Endothelial cell of umbilical vein (primary cell): ENCODE data around the gene CENPK. TPM values are rescaled to one million over a fixed set of nuclear protein-coding genes. Genes with fewer than 3 reads are reported as not detected.

Experiments
- BruUV-seq: library from RNA; stranded (reverse); fragments of 400-500 nt; replicated peaks from 2 replicates; lab custom pipeline; 2021; lab: Mats Ljungman, UMichigan
- CTCF ChIA-PET: fragments of 300-600, 350-600 bp; sonication (Branson Sonifier 250); formaldehyde crosslinking; loops from one replicate; lab custom pipeline; 2021; ENCODE audit warnings: antibody characterized with exemption, inconsistent platforms; lab: Charles Lee
- POLR2A ChIA-PET: fragments of 300-600, 350-600 bp; sonication (Branson Sonifier 250); formaldehyde crosslinking; loops from one replicate; lab custom pipeline; 2021; ENCODE audit warnings: antibody characterized with exemption, inconsistent platforms; lab: Charles Lee
- DNase-seq: peaks from one replicate; pipeline ENCODE4 v3.0.0-alpha.2; 2011; ENCODE audit warnings: low read depth, low spot score
- FAIRE-seq: peaks from 2 replicates; lab custom pipeline; 2011; peaks lifted over from hg19 to GRCh38; lab: Jason Lieb, UNC
- H2AFZ ChIP-seq: 2 replicates; pipeline ENCODE4 v1.6.0; 2012; ENCODE audit warnings: low read depth, low read length, control low read depth, inconsistent platforms
- H3K27ac ChIP-seq: 2 replicates; pipeline ENCODE4 v1.5.1; 2011; ENCODE audit warnings: low read depth, mild to moderate bottlenecking, control low read depth, low read length, moderate library complexity; ENCODE audit not compliant: insufficient read depth
- H3K27me3 ChIP-seq, 2 experiments: 2 replicates each; pipeline versions ENCODE4 v1.6.0 to v1.6.1; 2011; ENCODE audit warnings: low read length in 2 of 2, mixed read lengths in 1 of 2; ENCODE audit not compliant: control insufficient read depth in 2 of 2, insufficient read depth in 2 of 2
- H3K36me3 ChIP-seq, 2 experiments: 2 replicates in 1 of 2; 3 replicates in 1 of 2; pipeline ENCODE4 v1.5.1; 2011; ENCODE audit warnings: low read length in 2 of 2, mild to moderate bottlenecking in 1 of 2, moderate library complexity in 1 of 2; ENCODE audit not compliant: control insufficient read depth in 2 of 2, insufficient read depth in 2 of 2; ENCODE audit errors: extremely low read depth in 1 of 2
- H3K4me1 ChIP-seq: 3 replicates; pipeline ENCODE4 v1.5.1; 2011; ENCODE audit warnings: mild to moderate bottlenecking, low read length; ENCODE audit not compliant: control insufficient read depth, insufficient read depth; ENCODE audit errors: extremely low read depth
- H3K4me2 ChIP-seq: 2 replicates; pipeline ENCODE4 v1.6.1; 2011; ENCODE audit warnings: low read length, control low read depth, mixed read lengths; ENCODE audit not compliant: insufficient read depth
- H3K4me3 ChIP-seq, 3 experiments: fragments of 200-600 bp in 1 of 3; sonication (generic), shearing (Covaris generic) in 1 of 3; replicated peaks in 1 of 3; 2 replicates each; pipeline ENCODE4 v1.5.1; 2011 to 2016; ENCODE audit warnings: control low read depth in 3 of 3, low read length in 3 of 3, mild to moderate bottlenecking in 2 of 3, inconsistent platforms in 1 of 3, low read depth in 1 of 3, moderate library complexity in 1 of 3; ENCODE audit not compliant: insufficient read depth in 1 of 3
- H3K79me2 ChIP-seq: 2 replicates; pipeline ENCODE4 v1.6.0; 2012; ENCODE audit warnings: low read length, inconsistent platforms; ENCODE audit not compliant: control insufficient read depth, insufficient read depth
- H3K9ac ChIP-seq: replicated peaks from 2 replicates; pipeline ENCODE3; 2011; ENCODE audit warnings: low read length, control low read depth; ENCODE audit not compliant: insufficient read depth; ENCODE audit errors: extremely low read depth
- H3K9me1 ChIP-seq: replicated peaks from 3 replicates; pipeline ENCODE4 v1.6.0; 2011; ENCODE audit warnings: mild to moderate bottlenecking, low read length; ENCODE audit not compliant: control insufficient read depth, insufficient read depth; ENCODE audit errors: extremely low read depth
- H3K9me3 ChIP-seq: replicated peaks from 2 replicates; pipeline ENCODE4 v1.5.1; 2012; ENCODE audit warnings: low read length, inconsistent platforms; ENCODE audit not compliant: control insufficient read depth, insufficient read depth
- H4K20me1 ChIP-seq: replicated peaks from 2 replicates; pipeline ENCODE3; 2011; ENCODE audit warnings: mild to moderate bottlenecking, low read length; ENCODE audit not compliant: control insufficient read depth, insufficient read depth; ENCODE audit errors: extremely low read depth
- CTCF ChIP-seq, 2 donors: IDR thresholded peaks; 1 replicate in 1 of 2; 2 replicates in 1 of 2; pipeline ENCODE4 v1.5.1; 2011; ENCODE audit warnings: low read length in 2 of 2, mild to moderate bottlenecking in 2 of 2, moderate library complexity in 2 of 2, control low read depth in 1 of 2, inconsistent platforms in 1 of 2, low read depth in 1 of 2; ENCODE audit not compliant: insufficient read depth in 1 of 2; ENCODE audit errors: extremely low read depth in 1 of 2
- EZH2 ChIP-seq: IDR thresholded peaks from 2 replicates; pipeline ENCODE4 v1.6.1; 2012; ENCODE audit warnings: borderline replicate concordance, low read depth, mild to moderate bottlenecking, moderate library complexity, low read length, inconsistent platforms; ENCODE audit not compliant: severe bottlenecking
- FOS ChIP-seq: IDR thresholded peaks from 2 replicates; pipeline ENCODE4 v1.6.1; 2011; ENCODE audit warnings: mild to moderate bottlenecking, low read length, moderate library complexity, borderline replicate concordance; ENCODE audit not compliant: insufficient read depth
- GATA2 ChIP-seq: IDR thresholded peaks from 2 replicates; pipeline ENCODE4 v1.7.0; 2011; ENCODE audit warnings: low read depth, mild to moderate bottlenecking, moderate library complexity, mixed read lengths, low read length; ENCODE audit not compliant: insufficient read length, insufficient read depth
- JUN ChIP-seq: IDR thresholded peaks from 2 replicates; pipeline ENCODE4 v1.6.1; 2011; ENCODE audit warnings: borderline replicate concordance, low read depth; ENCODE audit not compliant: insufficient read length, insufficient read depth
- MAX ChIP-seq: IDR thresholded peaks from 2 replicates; pipeline ENCODE4 v1.6.1; 2011; ENCODE audit not compliant: insufficient read depth, insufficient read length
- MYC ChIP-seq: IDR thresholded peaks from one replicate; pipeline ENCODE4 v1.6.1; 2011; ENCODE audit warnings: mild to moderate bottlenecking, low read depth, low read length
- POLR2A ChIP-seq: IDR thresholded peaks from 2 replicates; pipeline ENCODE4 v1.6.1; 2012; ENCODE audit warnings: low read depth, mild to moderate bottlenecking, control low read depth, low read length
- POLR2AphosphoS5 ChIP-seq: IDR thresholded peaks from 2 replicates; pipeline ENCODE4 v1.6.1; 2012; ENCODE audit warnings: low read depth, mild to moderate bottlenecking, control low read depth, low read length, moderate library complexity; ENCODE audit not compliant: insufficient read depth
- dilution Hi-C: fragments of 300-500 bp; cut with MboI; formaldehyde crosslinking; loops from one replicate; pipeline ENCODE4 v1.15.0; 2019; ENCODE audit warnings: low sequenced_read_pairs; ENCODE audit not compliant: extremely low pct_ligation_motif_present
- intact Hi-C: fragments of 100-400 bp; cut with micrococcal nuclease; formaldehyde crosslinking; loops from one replicate; pipeline ENCODE4 v1.10.0; 2022
- polyA plus RNA-seq, 4 experiments: library from polyadenylated mRNA; depleted of rRNA in 3 of 4; stranded (reverse) in 3 of 4; unstranded in 1 of 4; fragments of >200 nt; gene quantifications; 2 replicates each; pipeline versions ENCODE4 v1.2.1 to v1.2.3, GENCODE V29; 2011 to 2012; ENCODE audit warnings: missing spikeins in 1 of 4
- total RNA-seq: library from RNA; stranded (reverse); gene quantifications from 2 replicates; pipeline ENCODE4 v1.2.3, GENCODE V29; 2021

Gene CENPK
- total and polyA plus RNA-seq, 2 donors (not counting 3 experiments of a cell fraction or from before 2014, with no cell fraction given), result 8.0 to 50.7 TPM

GRCh38 chr5:65506961-65507360 is 56.0 kb downstream of the CENPK start:
- Histone ChIP-seq H3K4me3 (no peak overlapping the region), H3K36me3 (no peaks in the 10 kb centered on the region), H4K20me1 (no peaks in the 10 kb centered on the region), H3K4me2 (no peak overlapping the region), H3K27me3 (no peaks in the 10 kb centered on the region), H2AFZ (no peak overlapping the region), H3K9me1 (no peaks in the 10 kb centered on the region), H3K79me2 (no peaks in the 10 kb centered on the region), H3K9me3 (no peaks in the 10 kb centered on the region), H3K27ac (no peak overlapping the region), H3K4me1 (no peaks in the 10 kb centered on the region), H3K9ac (no peak overlapping the region)
- no peak for TF ChIP-seq MYC
- TF ChIP-seq FOS, result no peak
- no peak for TF ChIP-seq JUN
- no peak for TF ChIP-seq GATA2
- TF ChIP-seq POLR2A, result no peak
- no peak for TF ChIP-seq POLR2AphosphoS5
- no peak for TF ChIP-seq CTCF (IDR thresholded peaks at IDR 0.05; ENCODE audit: extremely low read depth in 1 of 2, insufficient read depth in 1 of 2, low read depth in 1 of 2, low read length in 2 of 2)
- TF ChIP-seq EZH2, result no peak
- TF ChIP-seq MAX, result no peak
- no TSS peak for BruUV-seq
- ChIA-PET CTCF (interaction anchor here (1.2 to 3.0 kb wide), 2 partner anchors 11 to 696 kb away, joined by 3 to 9 read pairs; no protein-coding TSS in a partner anchor), POLR2A (no interaction called here)
- FAIRE-seq, result no peak
- dilution Hi-C loops, result no loop called here
- DNase-seq, result no peak
- intact Hi-C loops, result no loop called here
